OCI-M1 (cell line): ENCODE results near the gene TRO.

Experiments
- DNase-seq: peaks from one replicate; lab custom pipeline; 2025; lab: John Stamatoyannopoulos, UW

Gene TRO

GRCh38 chrX:54964766-54965497 lies 44.3 kb downstream of the TRO start:
- no peak for DNase-seq

- DNase-seq = no peak
Measured at GRCh38 chrX:54977387-54977786, 56.8 kb downstream of the TRO start.

- DNase-seq = no peak
Measured at GRCh38 chrX:54978448-54978847, 57.8 kb downstream of the TRO start.

DNA sequence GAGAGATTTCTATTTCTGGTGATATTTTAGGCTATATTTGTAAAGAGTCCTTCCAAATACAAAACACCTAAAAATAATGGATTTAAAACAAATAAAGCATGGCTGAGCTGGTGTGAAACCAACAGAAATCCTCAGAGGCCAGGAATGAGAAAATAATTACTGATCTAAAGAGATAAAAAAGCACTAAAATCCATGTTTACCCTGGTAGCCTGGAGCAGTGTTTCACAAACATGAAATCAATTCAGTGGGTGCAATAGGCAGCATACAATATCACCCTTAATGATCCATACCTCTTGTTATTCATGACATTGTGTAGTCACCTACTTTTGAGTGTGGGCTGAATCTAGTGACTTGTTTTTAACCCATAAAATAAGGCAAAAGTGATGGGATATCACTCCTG lies 58.8 kb downstream of the TRO start:
- no peak for DNase-seq

DNA sequence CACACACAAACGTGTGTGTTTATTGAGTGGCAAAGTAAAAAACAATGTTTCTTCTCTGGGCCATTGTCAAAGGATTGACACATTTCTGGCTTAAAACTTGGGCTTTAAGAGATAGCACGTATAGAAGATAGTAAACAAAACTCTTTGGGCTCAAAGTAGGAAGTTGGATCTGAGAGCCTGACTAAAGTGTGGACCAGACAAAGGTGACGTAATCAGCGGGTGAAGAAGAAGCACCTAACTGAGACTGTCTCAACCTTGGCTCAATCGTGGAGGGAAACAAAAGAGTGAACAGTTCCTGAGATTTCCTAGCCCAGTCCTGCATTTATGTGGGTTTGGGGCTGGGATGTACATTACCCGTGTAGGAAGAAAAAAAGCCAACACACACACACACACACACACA lies 59.7 kb downstream of the TRO start:
- no peak for DNase-seq
